T-helper 2 cell treated with Interferon-gamma antibody and Interleukin-4, amounts not matched to agents 5 μg/mL and 100 μg/mL, for 36 hours (primary cell): Measurements from ENCODE around the gene NFKBIL1.
"Not testable (repeated sequence)": the region's sequence is repeated elsewhere in the genome, so short reads cannot be mapped to it uniquely, and the experiment has no call there.

Experiments used
- DNase-seq: peaks from one replicate; pipeline ENCODE4 v3.0.0; 2021; ENCODE audit warnings: low spot score
- H3K27ac Mint-ChIP-seq: one replicate; pipeline ENCODE4 v1.8.0; 2021; ENCODE audit warnings: mild to moderate bottlenecking, mixed read lengths
- H3K27me3 Mint-ChIP-seq: one replicate; pipeline ENCODE4 v1.8.0; 2021; ENCODE audit warnings: low read depth, mixed read lengths
- H3K36me3 Mint-ChIP-seq: one replicate; pipeline ENCODE4 v1.8.0; 2021; ENCODE audit warnings: low read depth, mixed read lengths
- H3K4me1 Mint-ChIP-seq: one replicate; pipeline ENCODE4 v1.8.0; 2021; ENCODE audit warnings: low read depth, mixed read lengths
- H3K4me3 Mint-ChIP-seq: one replicate; pipeline ENCODE4 v1.8.0; 2022; ENCODE audit warnings: mild to moderate bottlenecking, moderate library complexity, mixed read lengths
- H3K9me3 Mint-ChIP-seq: one replicate; pipeline ENCODE4 v1.8.0; 2021; ENCODE audit warnings: mixed read lengths

NFKBIL1 gene

DNA sequence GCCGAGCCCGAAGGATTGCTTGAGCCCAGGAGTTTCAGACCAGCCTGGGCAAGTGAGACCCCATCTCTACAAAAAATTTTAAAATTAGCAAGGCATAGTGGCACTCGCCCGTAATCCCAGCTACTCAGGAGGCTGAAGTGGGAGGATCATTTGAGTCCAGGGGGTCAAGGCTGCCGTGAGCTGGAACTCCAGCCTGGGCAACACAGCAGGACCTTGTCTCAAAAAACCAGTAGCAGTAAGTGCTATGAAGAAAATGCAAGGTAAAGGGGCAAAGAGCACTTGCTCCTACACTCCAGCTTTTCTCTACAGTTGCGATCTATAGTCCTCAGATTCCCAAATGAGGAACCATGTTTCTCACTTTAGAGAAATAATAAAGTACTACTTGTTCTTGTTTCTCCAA lies 3.8 kb upstream of the NFKBIL1 start:
- Mint-ChIP-seq H3K36me3 (peaks cover 28% of the 10 kb centered on the region), H3K9me3 (no peaks in the 10 kb centered on the region), H3K27ac (no peak overlapping the region), H3K4me1 (peaks cover 50% of the 10 kb centered on the region), H3K27me3 (no peaks in the 10 kb centered on the region), H3K4me3 (no peak overlapping the region)
- DNase-seq, result no peak

DNA sequence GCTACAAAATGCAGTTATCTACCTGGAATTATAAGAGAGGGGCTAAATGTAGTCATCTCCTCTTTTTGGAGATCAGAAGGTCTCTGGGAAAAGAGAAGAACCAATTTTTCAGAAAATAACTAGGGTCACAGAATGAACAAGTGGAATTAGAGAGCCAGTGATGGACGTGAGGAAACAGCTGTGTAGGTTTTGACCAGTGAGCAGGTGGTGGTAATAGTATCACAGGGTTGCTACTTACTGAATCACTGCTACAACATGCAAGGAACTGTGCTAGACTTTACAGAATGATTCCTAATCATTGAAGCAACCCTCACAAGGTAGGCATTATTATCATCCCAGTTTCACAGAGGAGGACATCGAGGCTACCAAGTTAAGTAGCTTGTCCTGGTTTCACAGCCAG lies 2.7 kb upstream of the NFKBIL1 start:
- no peak overlapping the region for H3K27ac Mint-ChIP-seq
- peaks cover 23% of the 10 kb centered on the region for H3K36me3 Mint-ChIP-seq
- no peak for DNase-seq
- no peak overlapping the region for H3K4me3 Mint-ChIP-seq
- no peaks in the 10 kb centered on the region for H3K9me3 Mint-ChIP-seq
- peaks cover 45% of the 10 kb centered on the region for H3K4me1 Mint-ChIP-seq
- no peaks in the 10 kb centered on the region for H3K27me3 Mint-ChIP-seq

DNA sequence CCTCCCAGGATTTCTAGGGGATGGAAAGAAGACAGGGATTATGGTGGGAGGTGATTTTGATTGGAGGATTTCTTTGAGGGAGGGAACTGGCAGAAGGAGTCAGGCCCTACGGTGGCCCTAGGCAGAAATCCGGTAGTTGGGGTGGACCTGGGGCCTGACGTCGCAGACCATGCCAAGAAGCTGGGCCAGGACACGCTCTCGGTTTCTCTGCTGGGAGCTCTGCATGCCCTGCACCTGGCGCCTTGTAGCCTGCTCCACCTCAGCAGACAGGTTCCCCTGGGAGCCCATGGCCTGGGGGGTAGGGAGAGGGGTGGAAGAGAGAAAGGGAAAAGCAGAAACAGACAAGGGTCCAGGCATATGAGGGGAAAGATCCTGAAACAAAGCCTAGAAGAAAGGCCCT lies 2.1 kb upstream of the NFKBIL1 start:
- Mint-ChIP-seq H3K27ac (peak overlapping the region; percentile 14), H3K4me1 (peaks cover 40% of the 10 kb centered on the region), H3K4me3 (no peak overlapping the region), H3K27me3 (no peaks in the 10 kb centered on the region), H3K9me3 (no peaks in the 10 kb centered on the region), H3K36me3 (peaks cover 17% of the 10 kb centered on the region)
- DNase-seq, result no peak

DNA sequence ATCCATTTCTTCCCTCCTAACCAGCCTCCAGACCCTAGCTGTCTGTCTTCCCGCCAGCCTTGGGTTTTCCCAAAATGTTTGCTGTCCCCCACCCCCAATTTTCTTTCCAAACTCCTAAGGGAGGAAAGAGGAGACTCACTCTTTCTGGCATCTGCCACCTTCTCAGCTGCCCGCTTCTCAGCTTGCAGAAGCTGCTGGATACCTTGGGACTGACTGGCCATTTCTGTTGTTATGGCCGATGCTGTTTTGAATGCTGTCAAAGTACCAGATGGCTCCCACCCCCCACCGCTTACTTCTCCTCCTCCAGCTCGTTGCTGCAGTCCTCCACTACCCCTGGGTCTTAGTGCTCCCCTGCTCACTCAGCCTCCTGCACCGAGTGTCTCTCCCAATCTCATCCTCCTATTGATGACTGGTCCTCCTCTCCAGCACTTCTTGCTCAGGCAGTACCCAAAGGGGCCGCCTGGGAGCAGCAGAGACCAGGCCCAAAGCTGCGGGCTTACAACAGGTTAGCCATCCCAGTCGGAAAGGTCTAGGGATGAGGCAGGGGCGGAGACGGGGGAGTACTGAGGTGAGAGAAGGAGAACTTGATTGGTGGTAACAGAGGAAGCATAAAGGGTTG lies 960 bp upstream of the NFKBIL1 start, which contains the start of gene ATP6V1G2:
Gene ATP6V1G2 (minus strand): TSS at position 270 of the 619 bp plus-strand sequence. CDS start 49 bp downstream, at position 221.
- peak; percentile 89 for DNase-seq
- Mint-ChIP-seq H3K9me3 (no peaks in the 10 kb centered on the region), H3K36me3 (peaks cover 13% of the 10 kb centered on the region), H3K27me3 (no peaks in the 10 kb centered on the region), H3K4me3 (peak within 1 kb of the TSS; percentile 78), H3K4me1 (peaks cover 39% of the 10 kb centered on the region), H3K27ac (peak within 1 kb of the TSS; percentile 92)

DNA sequence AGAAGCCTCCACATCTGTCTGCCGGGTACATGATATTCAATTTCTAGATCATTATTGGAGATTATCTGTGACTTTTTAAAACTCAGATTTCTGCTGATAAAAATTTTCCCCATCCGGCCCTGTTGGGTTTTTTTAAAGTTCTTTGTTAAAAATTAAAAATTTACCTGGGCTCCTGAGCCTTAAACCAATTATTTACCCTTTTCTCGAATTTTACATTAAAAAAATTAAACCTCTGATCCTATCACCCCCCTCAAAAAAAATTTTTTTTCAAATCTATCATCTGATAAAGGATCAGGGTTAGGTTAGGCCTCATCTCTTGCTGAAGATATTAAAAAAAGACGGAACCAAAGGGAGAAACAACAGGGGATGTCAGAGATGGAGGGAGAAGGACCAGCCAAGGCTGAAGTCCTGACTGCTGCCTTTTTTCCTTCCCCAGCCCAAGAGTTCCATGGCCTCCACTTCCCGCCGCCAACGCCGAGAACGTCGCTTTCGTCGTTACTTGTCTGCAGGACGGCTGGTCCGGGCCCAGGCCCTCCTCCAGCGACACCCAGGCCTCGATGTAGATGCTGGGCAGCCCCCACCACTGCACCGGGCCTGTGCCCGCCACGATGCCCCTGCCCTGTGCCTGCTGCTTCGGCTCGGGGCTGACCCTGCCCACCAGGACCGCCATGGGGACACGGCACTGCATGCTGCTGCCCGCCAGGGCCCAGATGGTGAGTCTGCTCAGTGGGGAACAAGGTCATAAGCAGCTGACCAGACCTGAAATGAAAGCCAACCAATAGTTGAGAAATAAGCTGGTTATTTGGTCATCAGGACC lies 527 bp downstream of the NFKBIL1 start:
- H3K4me1 Mint-ChIP-seq, result peaks cover 34% of the 10 kb centered on the region
- peak overlapping the region; percentile 78 for H3K4me3 Mint-ChIP-seq
- DNase-seq, result no peak
- H3K27me3 Mint-ChIP-seq, result no peaks in the 10 kb centered on the region
- H3K9me3 Mint-ChIP-seq, result no peaks in the 10 kb centered on the region
- peak overlapping the region; percentile 92 for H3K27ac Mint-ChIP-seq
- H3K36me3 Mint-ChIP-seq, result peaks cover 15% of the 10 kb centered on the region

DNA sequence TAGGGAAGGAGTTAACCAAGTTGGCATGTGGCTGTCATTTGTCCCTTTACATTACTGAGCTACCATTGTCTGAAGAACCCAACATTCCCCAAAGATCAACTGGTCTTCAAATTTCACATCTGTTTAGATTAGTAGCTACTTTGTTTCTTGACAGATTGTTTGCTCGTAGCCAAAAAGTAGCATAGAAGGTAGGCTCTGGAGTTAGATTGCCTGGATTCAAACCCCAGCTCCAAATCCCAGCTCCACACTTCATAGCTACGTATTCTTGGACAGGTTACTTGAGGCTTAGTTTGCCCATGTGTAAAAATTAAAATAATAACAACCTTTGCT lies 1.1 kb downstream of the NFKBIL1 start:
- H3K27me3 Mint-ChIP-seq, result no peaks in the 10 kb centered on the region
- peaks cover 31% of the 10 kb centered on the region for H3K4me1 Mint-ChIP-seq
- H3K4me3 Mint-ChIP-seq, result peak overlapping the region; percentile 78
- peaks cover 17% of the 10 kb centered on the region for H3K36me3 Mint-ChIP-seq
- H3K27ac Mint-ChIP-seq, result no peak overlapping the region
- H3K9me3 Mint-ChIP-seq, result no peaks in the 10 kb centered on the region
- no peak for DNase-seq

DNA sequence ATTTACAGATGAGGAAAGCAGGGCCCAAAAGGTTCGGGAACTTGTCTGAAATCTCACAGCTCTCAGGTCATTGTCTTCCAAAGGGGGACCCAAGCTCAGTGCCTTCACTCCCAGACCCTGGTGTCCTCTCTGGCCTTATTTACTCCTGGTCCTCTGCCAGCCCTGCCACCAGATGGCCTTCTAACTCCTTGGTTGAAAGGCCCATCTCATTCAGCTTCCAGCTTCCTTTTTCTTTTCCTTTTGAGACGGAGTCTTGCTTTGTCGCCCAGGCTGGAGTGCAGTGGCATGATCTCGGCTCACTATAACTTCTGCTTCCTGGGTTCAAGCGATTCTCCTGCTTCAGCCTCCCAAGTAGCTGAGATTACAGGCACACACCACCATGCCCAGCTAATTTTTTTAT lies 4.0 kb downstream of the NFKBIL1 start:
- Mint-ChIP-seq H3K4me3 (peak overlapping the region; percentile 49), H3K36me3 (peaks cover 17% of the 10 kb centered on the region), H3K4me1 (peaks cover 30% of the 10 kb centered on the region)
- not testable (repeated sequence) for H3K27me3 Mint-ChIP-seq, H3K27ac Mint-ChIP-seq, H3K9me3 Mint-ChIP-seq
- peak; percentile 51 for DNase-seq

DNA sequence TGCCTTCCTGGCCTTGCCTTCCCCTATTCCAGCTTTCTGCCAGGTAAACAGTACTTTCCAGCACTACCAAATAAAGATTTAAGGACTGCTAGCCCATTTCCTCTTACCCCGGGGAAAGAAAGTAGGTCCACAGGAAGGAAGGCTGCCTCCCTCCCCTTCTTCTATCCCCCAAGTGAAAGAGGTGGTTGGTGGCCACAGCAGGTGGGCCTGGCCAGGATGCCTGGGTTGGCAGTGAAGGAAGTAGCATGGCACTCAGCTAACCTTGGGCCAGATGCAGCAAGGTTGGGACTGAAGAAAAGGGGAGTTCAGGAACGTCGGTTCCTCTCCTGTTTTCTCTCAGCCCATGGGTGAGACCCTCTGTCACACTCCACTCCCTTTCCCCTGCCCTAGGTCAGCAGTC lies 8.9 kb downstream of the NFKBIL1 start:
- H3K36me3 Mint-ChIP-seq, result peaks cover 39% of the 10 kb centered on the region
- no peak for DNase-seq
- H3K9me3 Mint-ChIP-seq, result no peaks in the 10 kb centered on the region
- H3K4me1 Mint-ChIP-seq, result peaks cover 40% of the 10 kb centered on the region
- H3K27ac Mint-ChIP-seq, result no peak overlapping the region
- no peaks in the 10 kb centered on the region for H3K27me3 Mint-ChIP-seq
- H3K4me3 Mint-ChIP-seq, result no peak overlapping the region

DNA sequence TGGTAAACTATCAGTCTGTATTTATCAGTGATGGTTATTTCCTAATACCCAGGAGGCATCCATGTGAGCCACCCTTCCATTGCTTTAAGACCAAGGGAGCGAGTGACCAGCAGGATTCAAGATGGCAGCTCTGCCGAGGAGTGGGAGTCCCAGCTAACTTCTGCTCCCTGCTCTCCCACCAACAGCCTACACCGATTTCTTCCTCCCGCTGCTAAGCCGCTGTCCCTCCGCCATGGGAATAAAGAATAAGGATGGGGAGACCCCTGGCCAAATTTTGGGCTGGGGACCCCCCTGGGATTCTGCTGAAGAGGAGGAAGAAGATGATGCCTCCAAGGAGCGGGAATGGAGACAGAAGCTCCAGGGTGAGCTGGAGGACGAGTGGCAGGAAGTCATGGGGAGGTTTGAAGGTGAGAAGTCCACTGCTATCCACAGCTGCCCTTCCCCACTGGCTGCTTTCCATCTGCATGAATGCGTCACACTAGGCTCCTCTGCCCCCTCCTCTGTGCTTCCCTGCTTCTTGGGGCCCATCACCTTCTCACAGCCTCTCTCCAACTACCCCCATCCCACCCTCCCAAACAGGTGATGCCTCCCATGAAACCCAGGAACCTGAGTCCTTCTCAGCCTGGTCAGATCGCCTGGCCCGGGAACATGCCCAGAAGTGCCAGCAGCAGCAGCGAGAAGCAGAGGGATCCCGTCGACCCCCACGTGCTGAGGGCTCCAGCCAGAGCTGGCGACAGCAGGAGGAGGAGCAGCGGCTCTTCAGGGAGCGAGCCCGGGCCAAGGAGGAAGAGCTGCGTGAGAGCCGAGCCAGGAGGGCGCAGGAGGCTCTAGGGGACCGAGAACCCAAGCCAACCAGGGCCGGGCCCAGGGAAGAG lies 10.3 kb downstream of the NFKBIL1 start:
- H3K27ac Mint-ChIP-seq, result no peak overlapping the region
- peak overlapping the region; percentile 19 for H3K4me3 Mint-ChIP-seq
- peaks cover 41% of the 10 kb centered on the region for H3K36me3 Mint-ChIP-seq
- DNase-seq, result no peak
- H3K27me3 Mint-ChIP-seq, result peaks cover 6% of the 10 kb centered on the region
- no peaks in the 10 kb centered on the region for H3K9me3 Mint-ChIP-seq
- H3K4me1 Mint-ChIP-seq, result peaks cover 45% of the 10 kb centered on the region

DNA sequence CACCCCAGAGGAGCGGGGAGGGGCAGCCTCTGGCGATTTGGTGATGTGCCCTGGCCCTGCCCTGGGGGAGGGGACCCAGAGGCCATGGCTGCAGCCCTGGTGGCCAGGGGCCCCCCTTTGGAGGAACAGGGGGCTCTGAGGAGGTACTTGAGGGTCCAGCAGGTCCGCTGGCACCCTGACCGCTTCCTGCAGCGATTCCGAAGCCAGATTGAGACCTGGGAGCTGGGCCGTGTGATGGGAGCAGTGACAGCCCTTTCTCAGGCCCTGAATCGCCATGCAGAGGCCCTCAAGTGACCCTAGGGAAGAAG lies 10.9 kb downstream of the NFKBIL1 start:
- peaks cover 42% of the 10 kb centered on the region for H3K36me3 Mint-ChIP-seq
- DNase-seq, result no peak
- peaks cover 10% of the 10 kb centered on the region for H3K27me3 Mint-ChIP-seq
- no peaks in the 10 kb centered on the region for H3K9me3 Mint-ChIP-seq
- peaks cover 49% of the 10 kb centered on the region for H3K4me1 Mint-ChIP-seq
- H3K4me3 Mint-ChIP-seq, result peak overlapping the region; percentile 79
- H3K27ac Mint-ChIP-seq, result no peak overlapping the region

DNA sequence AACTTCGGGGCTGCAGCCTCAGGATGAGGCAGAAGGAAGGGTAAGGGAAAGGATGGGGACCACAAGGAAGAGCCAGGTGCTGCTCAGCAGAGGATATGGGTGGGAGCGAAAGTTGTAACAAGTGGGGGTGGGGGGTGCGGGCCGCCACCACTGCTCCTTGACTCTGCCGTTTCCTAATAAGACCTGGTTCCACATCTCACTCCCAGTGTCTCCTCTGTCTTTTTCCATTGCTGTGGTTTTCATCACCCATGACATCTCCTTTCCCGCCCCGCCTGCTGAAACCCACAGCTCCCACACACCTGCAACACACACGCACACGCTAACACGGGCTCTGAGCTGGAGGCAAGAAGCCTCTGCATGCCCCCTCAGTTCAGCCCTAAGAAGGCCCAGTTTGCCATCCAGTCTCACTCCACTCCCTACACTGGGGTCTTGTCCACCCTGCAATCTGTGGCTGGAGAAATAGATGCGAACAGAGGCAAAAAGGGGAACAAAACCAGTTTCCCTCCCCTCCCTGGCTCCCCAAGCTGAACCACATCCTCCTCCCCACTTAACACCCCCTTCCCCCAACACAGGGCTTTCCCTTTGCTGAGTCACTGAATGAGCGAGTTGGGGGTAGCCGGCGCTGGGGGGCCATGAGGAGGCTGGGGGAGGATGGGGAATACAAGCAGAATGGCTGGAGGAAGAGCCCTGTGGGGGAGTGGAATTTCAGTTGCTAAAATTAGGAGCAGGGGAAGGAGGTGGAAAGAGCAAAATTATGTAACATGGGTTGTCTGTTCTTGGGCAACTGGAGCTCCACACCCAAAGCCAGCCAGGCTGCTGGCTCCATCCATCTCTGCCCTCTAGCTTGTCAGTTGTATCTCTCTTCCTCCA lies 11.5 kb downstream of the NFKBIL1 start:
- Mint-ChIP-seq H3K36me3 (peaks cover 43% of the 10 kb centered on the region), H3K27ac (peak overlapping the region; percentile 71), H3K27me3 (peaks cover 13% of the 10 kb centered on the region), H3K4me3 (peak overlapping the region; percentile 79), H3K4me1 (peaks cover 52% of the 10 kb centered on the region), H3K9me3 (no peaks in the 10 kb centered on the region)
- DNase-seq, result peak; percentile 73

DNA sequence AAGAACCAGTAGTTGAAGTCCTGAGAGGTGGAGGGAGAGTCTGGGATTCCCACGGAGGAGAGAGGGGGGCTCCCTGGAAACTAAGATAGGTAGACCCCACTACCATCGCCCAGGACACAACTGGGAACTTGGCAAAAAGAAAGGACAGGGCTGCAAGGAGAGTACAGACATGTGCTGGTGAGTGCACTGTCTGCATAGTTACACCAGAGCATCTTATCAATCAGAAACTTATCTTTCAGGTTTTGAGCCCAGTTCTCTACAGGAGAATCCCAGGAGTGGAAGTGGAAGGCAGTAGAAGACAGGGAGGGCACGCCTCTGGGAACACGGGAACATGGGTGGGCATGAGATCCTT lies 12.2 kb downstream of the NFKBIL1 start:
- peaks cover 44% of the 10 kb centered on the region for H3K36me3 Mint-ChIP-seq

DNA sequence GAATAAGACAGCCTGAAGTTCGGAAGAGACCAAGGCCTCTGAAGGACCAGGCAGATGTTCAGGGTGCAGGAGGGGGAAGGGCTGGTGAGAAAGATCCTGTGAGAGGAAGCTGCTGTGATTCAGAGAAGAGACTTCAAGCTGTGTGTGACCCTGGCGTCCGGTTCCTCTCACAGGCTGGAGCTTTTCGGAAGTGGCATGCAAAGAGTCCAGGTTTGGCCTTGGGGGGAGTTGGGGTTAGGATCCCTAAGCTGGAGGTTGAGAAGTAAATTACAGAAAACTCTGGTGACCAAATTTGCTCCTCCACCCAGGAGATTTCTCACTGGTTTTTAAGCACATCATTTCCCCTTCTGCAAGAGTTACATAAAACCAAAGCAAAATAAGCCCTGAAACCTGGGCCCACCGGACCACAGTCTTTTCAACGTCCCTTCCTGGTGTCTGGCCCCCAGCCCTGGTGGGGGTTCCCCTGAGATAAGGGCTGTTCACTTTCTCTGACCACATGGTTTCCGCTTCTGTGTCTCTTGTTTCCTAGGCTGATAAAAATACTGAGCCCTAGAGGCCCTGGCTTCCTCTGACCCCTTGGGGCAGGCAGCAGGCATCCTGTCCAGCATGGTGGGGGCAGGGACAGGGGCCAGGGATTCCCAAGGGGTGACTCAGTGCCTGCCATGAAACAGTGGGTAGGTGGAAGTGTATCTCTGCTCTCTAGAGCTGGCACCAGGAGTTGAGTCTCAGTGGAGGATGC lies 12.7 kb downstream of the NFKBIL1 start:
- Mint-ChIP-seq H3K36me3 (peaks cover 47% of the 10 kb centered on the region), H3K4me1 (peaks cover 53% of the 10 kb centered on the region)

More for the DNA sequence above, 12.2 kb downstream of the NFKBIL1 start:
- H3K27me3 Mint-ChIP-seq, result peaks cover 16% of the 10 kb centered on the region
- peaks cover 53% of the 10 kb centered on the region for H3K4me1 Mint-ChIP-seq
- H3K27ac Mint-ChIP-seq, result peak overlapping the region; percentile 71
- H3K9me3 Mint-ChIP-seq, result no peaks in the 10 kb centered on the region
- H3K4me3 Mint-ChIP-seq, result peak overlapping the region; percentile 79
- no peak for DNase-seq

More for the DNA sequence above, 12.7 kb downstream of the NFKBIL1 start:
- H3K27ac Mint-ChIP-seq, result peak overlapping the region; percentile 71
- peaks cover 21% of the 10 kb centered on the region for H3K27me3 Mint-ChIP-seq
- peak; percentile 57 for DNase-seq
- H3K4me3 Mint-ChIP-seq, result peak overlapping the region; percentile 79
- no peaks in the 10 kb centered on the region for H3K9me3 Mint-ChIP-seq
